NCI-H460 (cell line): ENCODE data around the gene NLGN4Y. TPM values are rescaled to one million over a fixed set of nuclear protein-coding genes. Genes with fewer than 3 reads are reported as not detected.

Source experiments
- DNase-seq: peaks from one replicate; pipeline ENCODE4 v3.0.0-alpha.2; 2016; ENCODE audit warnings: low read depth; ENCODE audit errors: extremely low read depth
- polyA plus RNA-seq: library from polyadenylated mRNA; depleted of rRNA; stranded (reverse); fragments of >200 nt; gene quantifications from 2 replicates; pipeline ENCODE4 v1.2.3, GENCODE V29; 2014; cell fraction: nucleus; rRNA removed
- total RNA-seq: library from RNA; depleted of rRNA; stranded (reverse); fragments of >200 nt; shearing (Covaris generic); gene quantifications from 2 replicates; pipeline ENCODE4 v1.2.3, GENCODE V29; 2014; rRNA removed

Gene NLGN4Y
- total RNA-seq = 16.3 and 33.3 TPM in 2 replicates
- polyA plus RNA-seq = 6.0 and 7.9 TPM in 2 replicates

DNA sequence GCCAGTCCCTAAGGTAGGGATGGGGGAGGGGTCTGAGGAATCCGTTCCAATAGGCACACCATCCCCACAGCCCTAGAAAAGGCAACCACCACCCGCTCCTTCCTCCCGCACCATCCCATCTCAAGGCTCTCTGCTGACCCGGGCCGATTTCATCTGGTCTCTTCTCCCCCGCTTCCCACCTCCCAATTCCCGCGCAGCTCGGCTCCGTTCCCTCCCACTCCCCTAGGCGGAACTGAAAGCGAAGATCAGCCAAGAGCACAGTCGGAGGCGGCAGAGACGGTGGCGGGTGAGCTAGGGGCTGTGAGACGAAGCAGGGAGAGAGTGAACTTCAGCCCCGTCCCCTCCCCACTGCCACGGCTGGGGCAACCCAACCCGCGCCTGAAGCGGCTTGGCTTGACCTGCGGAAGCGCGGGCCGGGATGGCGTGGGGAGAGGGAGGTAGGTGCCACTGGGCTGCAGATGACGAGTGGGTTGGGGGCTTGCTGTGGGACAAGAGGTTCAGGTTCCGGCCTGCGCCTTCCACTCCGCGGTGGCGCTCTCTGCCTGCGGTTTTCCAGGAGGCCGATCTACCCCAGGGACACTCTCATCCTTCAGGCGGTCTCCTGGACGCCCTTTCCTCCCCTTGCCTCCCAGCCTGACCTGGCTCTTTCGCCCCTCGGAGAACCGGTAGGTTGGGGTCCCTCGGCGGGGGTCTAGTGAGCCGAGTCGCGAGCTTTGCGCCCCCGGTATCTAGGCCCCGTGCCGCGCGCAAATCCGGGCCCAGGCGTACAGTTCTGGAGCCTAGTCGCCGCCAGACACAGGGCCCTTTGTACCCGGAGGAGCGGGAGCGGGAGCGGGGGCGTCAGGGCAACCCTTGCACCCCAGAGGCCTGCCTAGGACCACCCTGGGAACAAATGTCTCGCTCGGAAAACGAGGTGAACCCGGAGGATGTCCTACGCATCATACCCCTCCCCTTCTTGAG, at the start of gene NLGN4Y:
TSS of gene NLGN4Y (plus strand) at position 258 of the 960 bp plus-strand sequence. CDS start 97,591 bp downstream, outside the sequence.
- DNase-seq = peak; percentile 32

DNA sequence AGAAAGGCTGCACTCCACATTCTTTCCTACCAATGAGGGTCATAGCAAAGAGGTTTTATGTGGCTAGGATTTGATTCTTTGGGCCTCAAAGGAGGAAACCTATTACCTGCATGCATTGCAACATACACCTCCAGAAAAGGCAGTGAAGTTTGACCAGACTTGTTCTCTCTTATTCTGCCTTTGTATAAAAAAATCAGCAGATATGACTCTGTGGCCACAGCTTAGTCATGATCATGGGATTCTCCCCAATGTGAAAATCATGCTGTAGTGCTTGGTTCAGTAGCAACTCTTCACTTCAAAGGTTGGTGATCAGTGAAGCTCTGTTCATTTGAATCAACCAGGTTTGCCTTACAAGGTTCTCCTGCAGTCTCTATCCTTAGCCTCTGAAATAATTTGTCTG, 38.4 kb upstream of the NLGN4Y start:
- DNase-seq = no peak

DNA sequence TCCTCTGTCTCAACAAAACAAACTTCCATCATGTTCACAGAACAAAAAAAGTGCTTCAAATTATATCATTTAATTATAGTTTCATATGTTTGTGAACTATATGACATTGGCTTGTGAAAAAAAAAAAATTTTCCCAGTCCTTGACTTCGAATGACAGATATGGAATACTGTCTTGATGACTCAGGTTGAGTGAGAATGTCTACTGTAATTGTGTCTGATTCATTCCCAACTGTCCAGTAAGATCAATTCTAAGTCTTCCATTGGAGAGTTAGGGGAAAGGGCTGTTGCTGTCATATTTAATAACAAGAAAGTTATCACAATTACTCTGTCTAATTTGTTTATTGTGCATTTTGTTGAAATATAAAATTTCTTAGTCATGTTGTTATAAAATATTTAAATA, 34.1 kb upstream of the NLGN4Y start:
- no peak for DNase-seq

DNA sequence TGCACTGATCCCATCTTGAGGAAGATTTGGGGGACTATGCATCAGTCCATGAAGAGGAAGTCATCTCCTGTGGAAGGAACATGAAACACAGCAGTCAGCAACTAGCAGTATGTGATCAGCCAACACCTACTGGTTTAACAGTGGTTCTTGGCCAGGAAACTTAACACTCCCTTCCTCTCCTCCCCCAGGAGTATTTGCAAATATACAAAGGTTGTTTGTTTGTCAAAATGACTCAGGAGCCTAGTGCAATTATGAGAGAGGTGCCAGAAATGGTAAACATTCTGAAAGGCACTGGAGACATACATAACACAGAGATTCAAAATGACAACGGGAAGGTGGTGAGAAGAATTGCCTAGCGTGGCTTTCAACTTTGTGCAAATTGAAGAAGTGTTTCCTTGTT, 26.3 kb upstream of the NLGN4Y start:
- DNase-seq = peak; percentile 69

DNA sequence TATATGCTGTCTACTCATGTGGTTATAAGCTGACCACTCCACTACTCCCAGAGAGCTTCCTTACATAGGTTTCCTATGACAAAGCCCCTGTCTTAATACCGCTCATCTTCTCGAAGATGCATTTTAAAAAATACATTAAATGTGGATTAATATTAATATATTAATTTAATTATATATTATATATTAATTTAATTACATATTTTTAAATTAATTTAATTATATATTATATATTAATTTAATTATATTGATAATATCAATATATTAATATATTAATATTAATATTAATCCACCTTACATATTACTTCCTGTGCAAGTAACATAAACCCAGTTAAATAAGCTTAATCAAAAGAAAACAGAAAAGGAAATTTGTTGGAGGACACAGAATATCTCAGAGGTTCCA, 19.7 kb upstream of the NLGN4Y start:
- DNase-seq = no peak

DNA sequence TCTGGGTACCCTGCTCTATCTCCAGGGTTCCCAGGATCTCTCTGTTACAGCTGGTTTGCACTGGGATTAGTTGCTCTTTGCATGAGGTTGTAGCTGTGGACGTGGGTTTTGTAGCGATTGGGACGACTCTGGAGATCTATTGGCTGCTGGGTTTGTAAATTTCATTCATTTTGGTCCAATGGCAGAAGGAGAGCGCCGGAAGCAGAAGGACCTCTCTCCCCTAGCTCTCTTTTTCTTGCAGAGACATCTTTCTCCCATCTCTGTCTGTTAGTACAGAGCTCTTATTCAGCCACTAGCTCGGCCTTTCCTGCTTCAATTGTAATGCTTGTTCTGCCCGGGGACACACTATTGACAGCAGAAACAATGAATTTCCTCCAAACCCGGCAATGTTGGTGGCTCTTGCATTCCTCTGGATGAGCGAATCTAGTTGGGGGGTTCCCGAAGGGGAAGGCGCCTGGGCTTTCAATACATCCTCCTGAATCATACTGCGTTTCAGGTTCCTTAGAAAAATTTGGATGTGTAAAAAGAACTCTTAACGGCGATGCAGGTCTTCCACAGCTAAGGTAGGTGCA, 1.9 kb upstream of the NLGN4Y start:
- no peak for DNase-seq

DNA sequence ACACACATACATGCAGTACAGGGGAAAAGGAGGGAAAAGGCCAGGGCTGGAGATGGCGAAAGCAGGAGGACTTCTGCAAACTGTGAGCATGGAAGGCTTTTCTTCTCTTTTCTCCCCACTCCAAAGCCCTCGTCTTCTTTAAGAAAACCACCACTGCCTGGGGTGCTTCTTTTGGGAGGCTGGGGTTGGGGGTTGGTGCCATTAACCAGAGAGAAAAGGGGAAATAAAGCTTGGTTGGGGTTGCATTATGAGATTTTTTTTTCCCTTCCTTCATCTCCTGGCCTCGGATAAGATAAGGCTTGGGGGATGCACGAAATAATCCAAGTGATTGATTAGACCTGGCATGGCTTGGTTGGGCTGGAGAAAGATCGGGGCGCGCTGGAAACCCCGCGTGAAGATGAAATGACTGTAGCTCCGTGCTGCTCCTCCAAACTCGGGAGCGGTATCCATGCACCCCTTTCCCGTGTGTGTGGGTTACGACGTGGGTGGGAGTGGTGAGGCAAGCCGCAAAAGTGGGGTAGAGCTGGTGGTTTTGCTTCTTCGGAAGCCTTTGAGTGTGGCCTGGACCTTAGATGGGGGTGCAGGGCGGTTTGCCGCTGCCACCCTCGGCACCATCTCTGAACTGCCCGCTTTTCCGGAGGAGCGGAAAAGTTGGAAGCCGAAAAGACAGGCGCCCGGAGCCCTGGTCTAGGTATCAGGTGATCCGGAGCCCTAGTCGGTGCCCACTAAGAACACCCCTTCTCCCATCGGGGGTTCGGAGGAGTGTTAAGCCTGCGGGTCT, 648 bp upstream of the NLGN4Y start:
- no peak for DNase-seq

DNA sequence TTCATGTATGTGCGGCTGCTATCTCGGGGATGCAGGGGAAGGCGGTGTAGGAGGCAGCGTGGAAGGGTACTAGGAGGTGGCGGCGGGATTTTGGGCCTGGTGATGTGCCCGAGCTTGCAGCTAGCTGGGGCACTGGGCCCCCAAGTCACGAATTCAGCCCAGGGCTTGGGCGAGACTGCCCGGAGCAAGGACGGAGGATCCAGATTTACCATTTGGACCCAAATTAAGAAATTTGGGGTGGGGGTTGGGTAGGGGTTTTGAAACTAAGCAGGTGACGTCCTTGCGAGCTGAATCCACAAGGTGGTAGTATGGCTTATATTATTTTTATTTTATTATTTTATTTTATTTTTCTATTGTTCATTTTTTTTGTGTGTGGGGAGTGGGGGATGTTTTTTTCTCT, 986 bp downstream of the NLGN4Y start:
- DNase-seq = no peak

DNA sequence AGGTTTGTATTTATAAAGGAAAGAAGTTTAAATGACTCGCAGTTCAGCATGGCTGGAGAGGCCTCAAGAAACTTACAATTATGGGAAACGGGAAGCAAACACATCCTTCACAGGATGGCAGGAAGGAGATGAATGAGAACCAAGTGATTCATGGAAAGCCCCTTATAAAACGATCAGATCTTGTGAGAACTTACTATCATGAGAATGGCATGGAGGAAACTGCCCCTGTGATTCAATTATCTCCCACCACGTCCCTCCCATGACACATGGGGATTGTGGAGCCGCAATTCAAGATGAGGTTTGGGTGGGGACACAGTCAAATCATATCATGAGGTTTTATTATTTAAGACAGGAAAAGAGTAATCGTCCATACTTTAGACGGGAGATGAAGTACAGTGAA, 4.0 kb downstream of the NLGN4Y start:
- DNase-seq = no peak

DNA sequence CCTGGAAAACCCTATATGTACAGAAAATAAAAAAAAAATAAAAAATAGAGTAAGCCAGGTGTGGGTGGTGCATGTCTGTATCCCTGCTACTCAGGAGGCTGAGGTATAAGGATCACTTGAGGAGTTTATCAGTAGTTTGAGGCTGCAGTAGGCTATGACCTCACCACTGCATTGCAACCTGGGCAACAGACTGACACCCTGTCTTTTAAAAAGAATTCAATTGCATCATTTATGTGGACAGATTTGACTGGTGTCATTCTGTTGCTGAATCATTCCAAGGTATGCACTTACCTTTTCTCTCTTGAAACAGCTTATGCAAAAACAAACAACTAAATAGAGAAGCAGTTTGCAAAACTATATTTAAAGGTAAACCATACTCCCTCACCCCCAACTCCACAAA, 12.4 kb downstream of the NLGN4Y start:
- no peak for DNase-seq

DNA sequence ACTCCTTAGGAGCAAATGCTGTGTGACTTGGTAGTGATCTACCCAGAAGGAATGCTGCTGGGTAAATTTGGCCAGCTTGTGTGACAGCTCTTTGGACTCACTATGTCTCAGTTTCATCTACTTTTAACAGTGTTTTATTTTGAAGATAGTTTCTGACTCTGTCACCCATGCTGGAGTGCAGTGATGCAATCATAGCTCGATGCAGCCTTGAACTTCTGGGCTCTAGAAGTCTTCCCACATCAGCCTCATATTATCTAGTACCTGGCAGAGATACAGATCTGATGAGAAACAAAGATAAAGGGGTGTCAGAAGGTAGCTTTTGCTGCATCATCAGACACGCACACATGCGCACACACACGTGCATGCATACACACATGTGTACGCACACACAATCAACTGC, 19.2 kb downstream of the NLGN4Y start:
- no peak for DNase-seq

DNA sequence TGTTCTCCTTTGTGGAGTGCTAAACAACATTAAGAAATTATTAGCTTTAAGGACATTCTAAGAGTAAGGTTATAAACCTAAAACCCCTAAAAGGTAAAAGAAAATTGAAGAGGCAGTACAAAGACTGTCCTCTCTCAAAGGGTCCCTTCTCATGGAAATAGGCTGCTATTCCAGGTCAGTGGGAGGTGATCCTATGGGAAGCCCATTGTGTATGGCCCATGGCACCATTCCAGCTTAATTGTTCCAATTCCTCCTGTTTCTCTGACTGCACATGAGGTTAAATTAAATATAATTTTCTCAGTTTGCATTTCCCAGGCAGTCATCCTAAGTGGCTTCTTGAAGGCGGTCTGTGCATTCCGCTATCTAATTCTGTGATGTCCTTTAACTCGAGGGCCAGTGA, 57.0 kb downstream of the NLGN4Y start:
- DNase-seq = no peak

DNA sequence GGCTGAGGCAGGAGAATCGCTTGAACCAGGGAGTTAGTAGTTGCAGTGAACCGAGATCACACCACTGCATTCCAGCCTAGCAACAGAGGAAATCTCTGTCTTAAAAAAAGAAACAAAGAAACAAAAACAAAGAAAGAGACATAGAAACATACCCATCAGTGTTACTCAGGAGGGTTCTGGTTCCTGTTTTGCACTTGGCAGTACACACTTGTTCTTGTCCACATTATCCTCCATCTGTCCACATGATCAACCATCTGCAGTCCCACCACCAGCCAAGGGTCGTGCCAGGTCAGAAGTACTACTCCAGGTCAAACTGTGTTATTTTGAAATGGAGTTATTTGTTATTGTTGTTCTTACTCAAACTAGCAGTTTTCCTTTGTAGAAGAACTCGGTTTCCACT, 62.4 kb downstream of the NLGN4Y start:
- DNase-seq = no peak

DNA sequence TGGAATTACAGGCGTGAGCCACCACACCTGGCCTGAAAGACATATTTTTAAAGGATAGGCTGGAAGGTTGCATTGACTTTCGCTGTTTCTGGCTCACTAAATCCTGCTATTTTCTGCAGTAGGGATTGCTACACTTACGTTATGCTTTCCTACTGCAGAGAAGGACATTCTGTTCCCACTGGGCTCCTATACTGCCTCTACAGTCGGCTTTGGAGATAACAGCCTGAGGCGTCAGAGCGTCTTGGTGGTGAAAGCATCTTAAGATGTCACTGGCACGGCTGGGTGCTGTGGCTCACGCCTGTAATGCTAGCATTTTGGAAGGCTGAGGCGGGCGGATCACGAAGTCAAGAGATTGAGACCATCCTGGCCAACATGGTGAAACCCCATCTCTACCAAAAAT, 77.0 kb downstream of the NLGN4Y start:
- DNase-seq = no peak

DNA sequence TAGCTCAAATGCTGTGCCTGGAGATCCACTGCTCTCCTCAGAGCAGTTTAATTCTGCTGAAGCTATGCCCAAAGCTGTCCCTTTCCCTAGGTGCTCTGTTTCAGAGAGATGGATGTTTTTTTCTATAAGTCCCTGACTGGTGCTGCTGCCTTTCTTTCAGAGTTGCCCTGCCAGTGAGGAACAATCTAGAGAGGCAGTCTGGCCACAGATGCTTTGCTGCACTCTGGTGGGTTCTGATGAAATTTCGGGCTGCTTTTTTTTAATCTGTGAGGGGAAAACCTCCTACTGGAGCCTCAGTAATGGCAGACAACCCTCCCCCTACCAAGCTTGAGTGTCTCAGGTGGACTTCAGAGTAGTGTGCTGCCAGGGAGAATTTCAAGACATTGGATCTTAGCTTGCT, 93.3 kb downstream of the NLGN4Y start:
- DNase-seq = no peak

DNA sequence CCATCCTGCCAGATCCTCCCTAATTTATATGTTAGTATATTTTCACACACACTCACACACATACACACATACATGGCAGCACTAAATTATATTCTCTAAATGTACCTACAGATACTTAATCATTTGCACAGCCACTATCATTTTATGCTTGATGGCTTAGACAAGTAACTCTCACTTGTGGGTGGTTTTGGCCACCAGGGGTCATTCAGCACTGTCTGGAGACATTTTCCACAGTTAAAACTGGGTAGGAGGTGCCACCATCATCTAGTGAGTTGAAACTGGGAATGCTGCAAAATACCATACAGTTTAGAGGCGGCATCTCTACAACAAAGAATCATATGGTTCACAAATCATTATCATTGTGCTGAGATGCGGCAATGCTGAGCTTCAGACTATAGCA, 94.2 kb downstream of the NLGN4Y start:
- DNase-seq = peak; percentile 1

DNA sequence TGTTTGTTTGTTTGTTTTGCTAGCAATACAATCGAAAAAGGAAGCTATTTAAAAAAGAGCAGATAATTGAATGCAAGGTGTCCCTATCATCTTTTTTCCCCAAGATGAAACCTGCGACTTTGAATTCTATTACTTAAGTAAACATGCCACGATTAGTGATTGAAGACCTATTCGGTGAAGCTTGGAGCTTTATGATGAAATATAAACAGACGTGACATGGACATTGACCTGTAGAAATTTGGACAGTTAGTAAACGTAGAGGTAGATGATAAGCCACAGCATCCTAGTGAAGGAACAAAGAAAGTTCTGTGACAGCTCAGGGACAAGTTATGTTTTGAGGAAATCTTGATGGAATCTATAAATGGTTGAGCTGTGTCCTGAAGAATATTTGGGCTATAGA, 103.9 kb downstream of the NLGN4Y start:
- DNase-seq = no peak

DNA sequence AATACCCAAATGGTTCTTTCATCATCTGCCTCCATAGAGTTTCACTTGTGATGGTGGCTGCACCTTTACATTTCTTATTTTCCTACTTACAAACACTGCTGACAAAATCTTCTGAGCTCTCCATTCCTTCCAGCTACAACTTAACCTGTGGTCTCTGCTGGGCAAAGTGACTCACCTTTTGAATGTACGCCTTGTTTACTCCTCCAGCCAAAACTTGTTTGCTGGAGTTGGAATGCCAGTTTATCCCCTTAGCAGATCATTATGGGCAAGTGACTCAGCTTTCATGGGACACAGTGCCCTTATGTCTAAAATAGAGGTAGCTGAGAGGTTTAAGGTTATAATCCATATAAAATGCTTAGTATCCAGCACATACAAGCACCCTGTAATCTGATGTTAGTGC, 107.3 kb downstream of the NLGN4Y start:
- no peak for DNase-seq

DNA sequence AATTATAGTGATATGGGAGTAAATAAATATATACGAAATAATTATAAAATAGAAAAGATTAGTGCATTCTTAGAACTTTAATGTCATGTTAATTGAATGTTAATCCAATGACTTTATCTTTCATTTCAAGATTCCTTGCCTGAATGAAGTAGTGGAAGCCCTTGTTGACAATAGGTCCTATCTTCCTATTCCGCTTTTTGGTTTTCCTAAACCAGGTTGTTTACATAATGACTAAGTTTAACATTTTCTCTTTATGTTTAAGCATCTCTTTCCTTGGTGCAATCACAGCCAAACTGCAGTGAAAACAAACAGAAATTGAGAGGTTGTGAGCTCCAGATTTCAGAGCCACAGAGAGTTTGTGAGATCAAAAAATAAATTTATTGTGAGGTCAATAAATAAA, 109.4 kb downstream of the NLGN4Y start:
- DNase-seq = no peak

DNA sequence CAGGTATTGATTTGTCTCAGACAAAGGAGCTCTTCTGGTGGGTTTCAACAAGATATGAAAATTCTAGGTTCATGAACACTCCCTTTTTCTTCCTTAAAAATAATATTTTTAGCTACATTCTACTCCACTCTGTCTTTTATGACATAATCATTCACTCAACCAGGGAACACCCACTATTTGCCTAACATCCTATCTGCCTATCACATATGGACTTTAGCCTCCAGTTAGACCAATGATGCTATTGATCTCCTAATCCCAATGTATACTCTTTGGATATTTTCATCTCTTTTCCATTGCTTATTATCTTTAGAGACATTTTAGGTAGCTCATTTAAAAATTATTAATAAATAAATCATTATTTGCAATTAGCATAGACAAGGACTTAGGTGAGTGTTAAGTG, 110.6 kb downstream of the NLGN4Y start:
- no peak for DNase-seq

DNA sequence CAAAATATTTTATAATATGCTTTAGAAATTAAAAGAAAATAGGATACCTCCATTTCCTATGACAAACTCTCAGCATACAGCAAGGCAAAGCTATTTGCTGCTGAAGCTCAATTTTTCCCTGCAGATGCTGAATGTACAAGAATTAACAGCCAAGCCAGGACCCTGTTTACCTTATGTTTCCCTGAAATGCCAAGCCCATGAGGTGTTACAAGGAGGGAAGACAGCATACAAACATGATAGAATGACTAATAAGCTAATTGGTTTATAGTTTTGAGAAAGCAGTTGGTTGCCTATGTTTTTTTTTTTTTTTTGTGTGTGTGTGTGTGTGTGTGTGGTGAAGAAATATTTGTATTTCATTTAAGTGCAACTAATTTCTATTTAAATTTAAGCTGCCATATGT, 113.2 kb downstream of the NLGN4Y start:
- no peak for DNase-seq
